Retinal pigment epithelial cell (primary cell): ENCODE measurements around the gene SIAH1.
"Not testable (repeated sequence)": the region's sequence is repeated elsewhere in the genome, so short reads cannot be mapped to it uniquely, and the experiment has no call there.

Experiments
- DNase-seq: peaks from one replicate; pipeline ENCODE4 v3.0.0-alpha.2; 2010; ENCODE audit warnings: low read depth
- H3K4me3 ChIP-seq: 2 replicates; pipeline ENCODE4 v1.5.1; 2011; ENCODE audit warnings: mild to moderate bottlenecking, low read length, control low read depth, moderate library complexity
- CTCF ChIP-seq: conservative IDR thresholded peaks from 2 replicates; pipeline ENCODE4 v1.5.1; 2011; ENCODE audit warnings: low read depth, low read length, control low read depth, inconsistent platforms

Gene SIAH1

GRCh38 chr16:48426244-48427141 is 41.3 kb upstream of the SIAH1 start:
- no peak for TF ChIP-seq CTCF
- no peak overlapping the region for H3K4me3 ChIP-seq
- no peak for DNase-seq

- no peak for TF ChIP-seq CTCF
- DNase-seq, result no peak
- H3K4me3 ChIP-seq, result no peak overlapping the region
Observed at GRCh38 chr16:48422537-48422936, 37.3 kb upstream of the SIAH1 start.

GRCh38 chr16:48421741-48422140 is 36.5 kb upstream of the SIAH1 start:
- DNase-seq, result no peak
- no peak for TF ChIP-seq CTCF

GRCh38 chr16:48420437-48420836 is 35.2 kb upstream of the SIAH1 start:
- no peak for DNase-seq
- no peak for TF ChIP-seq CTCF
- H3K4me3 ChIP-seq, result no peak overlapping the region

More at GRCh38 chr16:48421741-48422140, 36.5 kb upstream of the SIAH1 start:
- no peak overlapping the region for H3K4me3 ChIP-seq

- not testable (repeated sequence) for H3K4me3 ChIP-seq, DNase-seq
Observed at GRCh38 chr16:48416617-48417016, 31.4 kb upstream of the SIAH1 start.

- DNase-seq, result no peak
- H3K4me3 ChIP-seq, result no peak overlapping the region
- TF ChIP-seq CTCF, result no peak
Observed at GRCh38 chr16:48413272-48413671, 28.1 kb upstream of the SIAH1 start.

- DNase-seq, result peak; percentile 72
- no peak overlapping the region for H3K4me3 ChIP-seq
- no peak for TF ChIP-seq CTCF
Observed at GRCh38 chr16:48409839-48410632, 24.8 kb upstream of the SIAH1 start.
